Lung (tissue), 12 donors: ENCODE results near the gene RTKN2. TPM values are rescaled to one million over a fixed set of nuclear protein-coding genes. Genes with fewer than 3 reads are reported as not detected.

Experiments used
- ATAC-seq: fragments of 200-7000 bp; cut with Tn5 transposase; one replicate; pipeline ENCODE4 v1.9.1; 2020; ENCODE audit warnings: moderate number of reproducible peaks; ENCODE audit not compliant: insufficient read depth, low FRiP score
- DNase-seq, 3 donors: peaks; one replicate each; pipeline ENCODE4 v3.0.0-alpha.2; 2013 to 2017
- H3K27ac ChIP-seq, 2 donors: one replicate each; pipeline ENCODE4 v1.5.1; 2013; ENCODE audit warnings: mild to moderate bottlenecking in 2 of 2, moderate library complexity in 2 of 2, control low read depth in 1 of 2, inconsistent platforms in 1 of 2, low read depth in 1 of 2, low read length in 1 of 2
- H3K27me3 ChIP-seq, 3 donors: one replicate each; pipeline ENCODE4 v1.5.1; 2013; ENCODE audit warnings: low read length in 2 of 3; ENCODE audit not compliant: control insufficient read depth in 3 of 3, insufficient read depth in 3 of 3
- H3K36me3 ChIP-seq, 4 donors: one replicate each; pipeline ENCODE4 v1.5.1; 2013; ENCODE audit warnings: low read length in 4 of 4, mild to moderate bottlenecking in 1 of 4, moderate library complexity in 1 of 4; ENCODE audit not compliant: control insufficient read depth in 4 of 4, insufficient read depth in 4 of 4
- H3K4me1 ChIP-seq, 5 donors: one replicate each; pipeline ENCODE4 v1.5.1; 2013; ENCODE audit warnings: low read length in 5 of 5, mild to moderate bottlenecking in 2 of 5, moderate library complexity in 1 of 5; ENCODE audit not compliant: control insufficient read depth in 5 of 5, insufficient read depth in 5 of 5
- H3K4me3 ChIP-seq: one replicate; pipeline ENCODE4 v1.5.1; 2013; ENCODE audit warnings: mild to moderate bottlenecking, control low read depth, moderate library complexity
- H3K9ac ChIP-seq, 2 donors: one replicate each; pipeline ENCODE4 v1.5.1; 2013; ENCODE audit warnings: low read length in 2 of 2, control low read depth in 1 of 2; ENCODE audit not compliant: insufficient read depth in 1 of 2
- H3K9me3 ChIP-seq, 4 donors: one replicate each; pipeline ENCODE4 v1.5.1; 2013; ENCODE audit warnings: low read length in 3 of 4, mild to moderate bottlenecking in 1 of 4, moderate library complexity in 1 of 4; ENCODE audit not compliant: control insufficient read depth in 4 of 4, insufficient read depth in 3 of 4
- CTCF ChIP-seq: IDR thresholded peaks from 2 replicates; pipeline ENCODE4 v1.5.1; 2012; ENCODE audit warnings: mild to moderate bottlenecking; ENCODE audit errors: control extremely low read depth, extremely low read depth
- WGBS, 2 donors: extraction: QIAGEN DNeasy Blood & Tissue Kit; methylation state at CpG; one replicate each; pipeline ENCODE4 v1.1.7; 2013; 5-methylcytosine and 5-hydroxymethylcytosine counted together
- polyA plus RNA-seq, 2 donors: library from polyadenylated mRNA; stranded (reverse); fragments of 200-250 nt; gene quantifications; one replicate each; pipeline ENCODE4 v1.2.1, GENCODE V29; 2013
- total RNA-seq, 2 donors: library from RNA; depleted of rRNA in 1 of 2; stranded (reverse); fragments of >200 nt in 1 of 2; gene quantifications; one replicate each; pipeline ENCODE4 v1.2.1, GENCODE V29; 2014 to 2021
- donor health status: control.
- donor health status: control.
- donor health status: Bipolar disorder and iron deficiency.
- donor health status: healthy.
- donor health status: DM: yes; HTN: yes; CAD: no.

Gene RTKN2
- total and polyA plus RNA-seq, 4 donors: 3.7 to 34.7 (median 16.8) TPM

- peaks cover 0 to 9% (median 5%) of the 10 kb centered on the region in 5 donors for H3K4me1 ChIP-seq
- no peak overlapping the region for H3K9ac ChIP-seq
- ATAC-seq: no peak
- peak; percentile 68 to 88 (median 83) for DNase-seq
- H3K9me3 ChIP-seq: no peaks in the 10 kb centered on the region
- no peak overlapping the region for H3K27ac ChIP-seq
- H3K27me3 ChIP-seq: no peaks in the 10 kb centered on the region
- 41 to 73% methylated on average over 4 of the region's 4 CpGs for WGBS, 2 donors
- H3K36me3 ChIP-seq: no peaks in the 10 kb centered on the region
- no peak overlapping the region for H3K4me3 ChIP-seq
- no peak for TF ChIP-seq CTCF
Measured at GRCh38 chr10:62166331-62167131, 102.1 kb downstream of the RTKN2 start.

GRCh38 chr10:62165803-62166202 lies 102.8 kb downstream of the RTKN2 start:
- no peak overlapping the region for H3K27ac ChIP-seq

GRCh38 chr10:62163024-62163423 lies 105.6 kb downstream of the RTKN2 start:
- H3K36me3 ChIP-seq: no peaks in the 10 kb centered on the region
- no peak overlapping the region for H3K9ac ChIP-seq
- DNase-seq: no peak
- 90 to 94% methylated on average over 2 of the region's 2 CpGs for WGBS, 2 donors
- peaks cover 0 to 2% (median 0%) of the 10 kb centered on the region in 4 donors for H3K9me3 ChIP-seq
- no peak for TF ChIP-seq CTCF
- no peak overlapping the region for H3K27ac ChIP-seq
- H3K27me3 ChIP-seq: no peaks in the 10 kb centered on the region
- H3K4me1 ChIP-seq: peaks cover 0 to 9% (median 1%) of the 10 kb centered on the region in 5 donors
- ATAC-seq: no peak
- H3K4me3 ChIP-seq: no peak overlapping the region

More at GRCh38 chr10:62165803-62166202, 102.8 kb downstream of the RTKN2 start:
- H3K27me3 ChIP-seq: no peaks in the 10 kb centered on the region
- H3K9ac ChIP-seq: no peak overlapping the region
- no peaks in the 10 kb centered on the region for H3K9me3 ChIP-seq
- WGBS, 2 donors: 93 to 97% methylated on average over 4 of the region's 4 CpGs
- DNase-seq (no peak), ATAC-seq (no peak)
- TF ChIP-seq CTCF: no peak
- H3K36me3 ChIP-seq: no peaks in the 10 kb centered on the region
- H3K4me1 ChIP-seq: peaks cover 0 to 9% (median 4%) of the 10 kb centered on the region in 5 donors
- H3K4me3 ChIP-seq: no peak overlapping the region
